ENCODE measurements around the gene CLASP1. TPM values are rescaled to one million over a fixed set of nuclear protein-coding genes. Genes with fewer than 3 reads are reported as not detected.
A peak's percentile ranks its signal among the peaks of the same experiment; 100 is the strongest.

CLASP1 gene
- total RNA-seq, 2 donors from 2014 or later, result 87.0 to 88.3 TPM

DNA sequence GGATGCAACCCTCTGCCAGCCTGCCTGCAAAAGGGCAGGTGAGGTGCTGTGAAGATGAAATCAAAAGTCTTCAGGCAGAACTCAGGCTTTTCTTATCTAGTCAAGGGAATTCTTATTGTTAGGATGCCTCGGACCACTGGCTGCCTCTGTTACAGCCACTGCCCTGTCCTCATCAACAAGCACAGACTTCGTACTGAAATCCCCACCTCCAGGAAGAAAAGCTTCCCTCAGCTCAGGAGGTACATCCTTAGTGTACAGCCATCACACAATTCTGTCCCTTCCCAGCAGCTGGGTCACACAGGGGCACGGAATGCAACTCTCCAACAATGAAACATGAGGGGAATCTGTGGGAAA, 128.6 kb downstream of the CLASP1 start:
- Histone ChIP-seq H3K9me3 (ENCODE audit: control insufficient read depth, low read length) (no peaks in the 10 kb centered on the region), H3K36me3 (ENCODE audit: control insufficient read depth, insufficient read depth, low read length) (peaks cover 74% of the 10 kb centered on the region), H3K9ac (ENCODE audit: extremely low read depth, low read length, poor library complexity, severe bottlenecking) (no peak overlapping the region), H3K4me3 (ENCODE audit: low read length) (no peak overlapping the region), H3K27ac (ENCODE audit: low read depth, low read length) (peak overlapping the region; percentile 80), H3K27me3 (ENCODE audit: control insufficient read depth, insufficient read depth, low read length, poor library complexity, severe bottlenecking) (no peaks in the 10 kb centered on the region), H3K4me1 (ENCODE audit: control insufficient read depth, insufficient read depth, low read length) (peaks cover 13% of the 10 kb centered on the region)
- Mint-ChIP-seq H3K9me3 (no peaks in the 10 kb centered on the region), H3K4me3 (no peak overlapping the region), H3K27ac (no peak overlapping the region), H3K36me3 (ENCODE audit: low read depth) (peaks cover 61% of the 10 kb centered on the region), H3K27me3 (ENCODE audit: insufficient read depth) (no peaks in the 10 kb centered on the region), H3K4me1 (peaks cover 32% of the 10 kb centered on the region)
- WGBS, 2 experiments (ENCODE audit: insufficient coverage in 1 of 2, insufficient read length in 1 of 2), result 93 to 100% methylated on average over 2 to 3 of the region's 3 CpGs
- no peak for DNase-seq
- TF ChIP-seq, protein P1, sequence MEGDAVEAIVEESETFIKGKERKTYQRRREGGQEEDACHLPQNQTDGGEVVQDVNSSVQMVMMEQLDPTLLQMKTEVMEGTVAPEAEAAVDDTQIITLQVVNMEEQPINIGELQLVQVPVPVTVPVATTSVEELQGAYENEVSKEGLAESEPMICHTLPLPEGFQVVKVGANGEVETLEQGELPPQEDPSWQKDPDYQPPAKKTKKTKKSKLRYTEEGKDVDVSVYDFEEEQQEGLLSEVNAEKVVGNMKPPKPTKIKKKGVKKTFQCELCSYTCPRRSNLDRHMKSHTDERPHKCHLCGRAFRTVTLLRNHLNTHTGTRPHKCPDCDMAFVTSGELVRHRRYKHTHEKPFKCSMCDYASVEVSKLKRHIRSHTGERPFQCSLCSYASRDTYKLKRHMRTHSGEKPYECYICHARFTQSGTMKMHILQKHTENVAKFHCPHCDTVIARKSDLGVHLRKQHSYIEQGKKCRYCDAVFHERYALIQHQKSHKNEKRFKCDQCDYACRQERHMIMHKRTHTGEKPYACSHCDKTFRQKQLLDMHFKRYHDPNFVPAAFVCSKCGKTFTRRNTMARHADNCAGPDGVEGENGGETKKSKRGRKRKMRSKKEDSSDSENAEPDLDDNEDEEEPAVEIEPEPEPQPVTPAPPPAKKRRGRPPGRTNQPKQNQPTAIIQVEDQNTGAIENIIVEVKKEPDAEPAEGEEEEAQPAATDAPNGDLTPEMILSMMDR (conservative IDR thresholded peaks at IDR 0.05), result no peak

DNA sequence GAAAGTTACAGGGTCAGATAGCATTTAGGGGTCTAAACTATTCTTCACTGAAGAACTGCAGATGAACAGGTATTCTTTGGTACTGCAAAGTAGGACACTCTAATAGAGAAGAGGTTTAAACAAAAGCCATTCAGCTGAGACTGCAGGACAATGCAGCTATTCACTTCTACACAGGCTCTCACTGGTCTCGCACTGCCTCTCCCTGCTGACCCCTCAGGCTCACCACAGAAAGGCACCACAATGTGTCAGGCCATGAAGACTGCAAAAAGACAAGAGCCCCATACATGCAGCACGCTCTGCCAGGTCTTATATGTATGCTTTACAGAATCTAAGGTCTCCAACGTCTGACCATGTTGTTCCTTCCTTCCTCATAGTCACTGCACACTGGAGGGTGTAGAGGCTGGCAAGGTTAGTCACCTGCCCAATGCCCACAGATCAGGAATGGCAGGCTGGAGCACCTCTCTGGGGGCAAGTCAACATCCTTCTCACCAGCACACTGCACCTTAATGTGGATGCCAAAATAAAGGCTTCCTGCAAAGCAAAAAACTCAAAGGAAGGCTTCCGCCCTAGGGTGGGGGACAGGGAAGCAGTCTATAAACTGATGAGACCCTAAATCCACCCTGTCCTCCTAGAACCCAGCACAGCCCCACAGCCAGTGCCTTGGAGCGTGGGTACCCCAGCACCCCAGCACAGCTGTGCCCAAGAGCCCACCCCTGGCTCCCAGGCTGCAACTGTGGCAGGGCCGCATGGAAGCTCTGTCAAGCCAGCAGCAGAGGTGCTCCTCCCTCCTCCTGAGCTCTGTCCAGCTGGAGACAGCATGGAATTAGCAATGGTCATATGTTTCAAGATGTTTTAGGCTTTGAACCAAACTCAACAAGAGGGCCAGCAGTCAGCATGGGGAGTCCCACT, 129.3 kb downstream of the CLASP1 start:
- Histone ChIP-seq H3K4me1 (ENCODE audit: control insufficient read depth, insufficient read depth, low read length) (peaks cover 11% of the 10 kb centered on the region), H3K9ac (ENCODE audit: extremely low read depth, low read length, poor library complexity, severe bottlenecking) (no peak overlapping the region), H3K4me3 (ENCODE audit: low read length) (no peak overlapping the region), H3K36me3 (ENCODE audit: control insufficient read depth, insufficient read depth, low read length) (peaks cover 77% of the 10 kb centered on the region), H3K9me3 (ENCODE audit: control insufficient read depth, low read length) (no peaks in the 10 kb centered on the region), H3K27me3 (ENCODE audit: control insufficient read depth, insufficient read depth, low read length, poor library complexity, severe bottlenecking) (no peaks in the 10 kb centered on the region), H3K27ac (ENCODE audit: low read depth, low read length) (peak overlapping the region; percentile 80)
- TF ChIP-seq, protein P1 (conservative IDR thresholded peaks at IDR 0.05), result peak; percentile 31
- H3K27ac Mint-ChIP-seq, result no peak overlapping the region
- H3K4me1 Mint-ChIP-seq, result peaks cover 29% of the 10 kb centered on the region
- H3K27me3 Mint-ChIP-seq (ENCODE audit: insufficient read depth), result no peaks in the 10 kb centered on the region
- no peaks in the 10 kb centered on the region for H3K9me3 Mint-ChIP-seq
- WGBS, 2 experiments (ENCODE audit: insufficient coverage in 1 of 2, insufficient read length in 1 of 2), result 83 to 90% methylated on average over 1 to 6 of the region's 6 CpGs
- H3K4me3 Mint-ChIP-seq, result no peak overlapping the region
- peaks cover 62% of the 10 kb centered on the region for H3K36me3 Mint-ChIP-seq (ENCODE audit: low read depth)
- no peak for DNase-seq

DNA sequence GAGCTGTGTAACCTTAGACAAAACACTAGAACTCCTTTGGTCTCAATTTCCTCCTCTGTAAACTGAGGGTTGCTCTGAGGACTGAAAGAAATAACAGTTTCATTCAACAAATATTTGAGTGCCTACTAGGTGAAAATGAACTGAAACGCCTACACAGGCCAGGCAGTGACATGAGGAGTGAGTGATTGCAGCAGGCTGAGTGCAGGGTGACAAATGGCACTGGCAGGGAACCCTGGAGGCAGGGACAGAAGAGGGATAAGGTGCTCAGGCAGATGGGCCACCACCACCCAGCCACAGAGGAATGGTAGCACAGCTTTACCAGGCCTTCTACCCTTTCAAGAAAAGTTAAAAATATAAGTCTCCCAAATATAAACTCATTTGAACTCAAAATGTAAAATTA, 130.1 kb downstream of the CLASP1 start:
- TF ChIP-seq, protein P1 (conservative IDR thresholded peaks at IDR 0.05), result no peak
- Histone ChIP-seq H3K27ac (ENCODE audit: low read depth, low read length) (peak overlapping the region; percentile 80), H3K36me3 (ENCODE audit: control insufficient read depth, insufficient read depth, low read length) (peaks cover 79% of the 10 kb centered on the region), H3K27me3 (ENCODE audit: control insufficient read depth, insufficient read depth, low read length, poor library complexity, severe bottlenecking) (no peaks in the 10 kb centered on the region), H3K9ac (ENCODE audit: extremely low read depth, low read length, poor library complexity, severe bottlenecking) (no peak overlapping the region), H3K4me3 (ENCODE audit: low read length) (no peak overlapping the region), H3K9me3 (ENCODE audit: control insufficient read depth, low read length) (no peaks in the 10 kb centered on the region), H3K4me1 (ENCODE audit: control insufficient read depth, insufficient read depth, low read length) (peaks cover 11% of the 10 kb centered on the region)
- Mint-ChIP-seq H3K27me3 (ENCODE audit: insufficient read depth) (no peaks in the 10 kb centered on the region), H3K9me3 (no peaks in the 10 kb centered on the region), H3K4me1 (peaks cover 23% of the 10 kb centered on the region), H3K4me3 (no peak overlapping the region), H3K27ac (peak overlapping the region; percentile 39), H3K36me3 (ENCODE audit: low read depth) (peaks cover 60% of the 10 kb centered on the region)
- DNase-seq, result no peak
- WGBS, 2 experiments (ENCODE audit: insufficient coverage in 1 of 2, insufficient read length in 1 of 2), result 94 to 100% methylated on average over 1 of the region's 1 CpG
